Transverse colon (tissue), 4 donors: Measurements from ENCODE around the gene TMEM184A. TPM values are rescaled to one million over a fixed set of nuclear protein-coding genes. Genes with fewer than 3 reads are reported as not detected.

ENCODE experiments used
- DNase-seq: peaks from one replicate; pipeline ENCODE4 v3.0.0-alpha.2; 2019
- H3K27ac ChIP-seq, 4 donors: fragments of 200-600 bp; sonication (generic); 2 replicates each; pipeline ENCODE4 v1.5.1; 2016 to 2018; ENCODE audit warnings: inconsistent platforms in 4 of 4
- H3K27me3 ChIP-seq: fragments of 200-600 bp; sonication (generic); 2 replicates; pipeline ENCODE4 v1.5.1; 2017; ENCODE audit warnings: inconsistent platforms
- H3K36me3 ChIP-seq, 4 donors: fragments of 200-600 bp; sonication (generic); 2 replicates each; pipeline ENCODE4 v1.5.1; 2017 to 2019; ENCODE audit warnings: inconsistent platforms in 4 of 4
- H3K4me1 ChIP-seq, 4 donors: fragments of 200-600 bp; sonication (generic); 2 replicates each; pipeline ENCODE4 v1.5.1; 2017 to 2020; ENCODE audit warnings: inconsistent platforms in 4 of 4
- H3K4me3 ChIP-seq, 4 donors: fragments of 200-600 bp; sonication (generic); 1 replicate in 1 of 4; 2 replicates in 3 of 4; pipeline versions ENCODE4 v1.5.1 to v1.6.1; 2017 to 2019; ENCODE audit warnings: inconsistent platforms in 4 of 4
- H3K9me3 ChIP-seq, 2 donors: fragments of 200-600 bp; sonication (generic); 2 replicates each; pipeline ENCODE4 v1.5.1; 2017 to 2019; ENCODE audit warnings: inconsistent platforms in 2 of 2
- CTCF ChIP-seq, 5 experiments: fragments of 200-600 bp in 3 of 5; fragments of 450-650 bp in 2 of 5; sonication (generic) in 3 of 5; IDR thresholded peaks; 1 replicate in 2 of 5; 2 replicates in 3 of 5; pipeline ENCODE4 v1.5.1; 2016 to 2017; ENCODE audit warnings: antibody characterized with exemption in 5 of 5, inconsistent platforms in 3 of 5, mild to moderate bottlenecking in 2 of 5, moderate library complexity in 1 of 5
- EP300 ChIP-seq: sonication (generic); formaldehyde crosslinking; IDR thresholded peaks from one replicate; pipeline ENCODE4 v1.6.1; 2017; ENCODE audit warnings: antibody characterized with exemption, low read depth
- POLR2A ChIP-seq: fragments of 450-650 bp; IDR thresholded peaks from one replicate; pipeline ENCODE4 v1.6.1; 2016; ENCODE audit warnings: antibody characterized with exemption, mild to moderate bottlenecking, moderate library complexity
- POLR2AphosphoS5 ChIP-seq, 3 donors: sonication (generic); formaldehyde crosslinking; IDR thresholded peaks; one replicate each; pipeline ENCODE4 v1.6.1; 2016; ENCODE audit warnings: antibody characterized with exemption in 3 of 3
- WGBS, 2 donors: methylation state at CpG; one replicate each; pipeline ENCODE4 v1.1.5; 2018; ENCODE audit warnings: low coverage in 1 of 2; 5-methylcytosine and 5-hydroxymethylcytosine counted together
- in situ Hi-C, 4 donors: fragments of 200-750 bp; cut with MboI; loops; one replicate each; pipeline versions ENCODE4 v1.15.0 to v1.15.1; 2017; ENCODE audit warnings: low sequenced_read_pairs in 3 of 4, low pct_ligation_motif_present in 1 of 4, low pct_unique_long_range_greater_than_20kb in 1 of 4
- intact Hi-C: fragments of 100-400 bp; cut with DNase I; formaldehyde crosslinking; loops from one replicate; pipeline ENCODE4 v1.15.1; 2023; ENCODE audit warnings: low total_unique reads
- total RNA-seq, 4 donors: library from RNA; depleted of rRNA; stranded (reverse); fragments of >200 nt; gene quantifications; one replicate each; pipeline ENCODE4 v1.1.0, GENCODE V29; 2016

TMEM184A gene
- total RNA-seq, 4 donors from 2014 or later = 49.9 to 151 (median 94.1) TPM

GRCh38 chr7:1535701-1536454 is 20.1 kb downstream of the TMEM184A start:
- intact Hi-C loops = no loop called here
- peak overlapping the region; percentile 85 to 99 (median 98) for H3K27ac ChIP-seq
- DNase-seq = no peak
- H3K36me3 ChIP-seq = peaks cover 0 to 16% (median 5%) of the 10 kb centered on the region in 4 donors
- H3K4me1 ChIP-seq = peaks cover 35 to 61% (median 51%) of the 10 kb centered on the region in 4 donors
- WGBS, 2 donors = 90 to 91% methylated on average over 7 to 35 of the region's 42 CpGs
- no peaks in the 10 kb centered on the region for H3K9me3 ChIP-seq
- no peaks in the 10 kb centered on the region for H3K27me3 ChIP-seq
- in situ Hi-C loops = no loop called here
- TF ChIP-seq CTCF (IDR thresholded peaks at IDR 0.05) = no peak
- peak overlapping the region in 1 of 4 donors; percentile 43 for H3K4me3 ChIP-seq

GRCh38 chr7:1535100-1535458 is 20.9 kb downstream of the TMEM184A start:
- H3K36me3 ChIP-seq = peaks cover 0 to 9% (median 2%) of the 10 kb centered on the region in 4 donors
- TF ChIP-seq CTCF (IDR thresholded peaks at IDR 0.05) (no peak), POLR2A (no peak), POLR2AphosphoS5 (IDR thresholded peaks at IDR 0.05) (no peak), EP300 (no peak)
- WGBS, 2 donors = 63% methylated on average over 6 of the region's 6 CpGs; no CpG with 5 or more reads in 1 of the 2 donors
- no peaks in the 10 kb centered on the region for H3K9me3 ChIP-seq
- no peaks in the 10 kb centered on the region for H3K27me3 ChIP-seq
- intact Hi-C loops = no loop called here
- in situ Hi-C loops = no loop called here
- peak overlapping the region; percentile 85 to 99 (median 98) for H3K27ac ChIP-seq
- no peak overlapping the region for H3K4me3 ChIP-seq
- no peak for DNase-seq
- peaks cover 35 to 64% (median 54%) of the 10 kb centered on the region in 4 donors for H3K4me1 ChIP-seq

GRCh38 chr7:1534330-1535099 is 21.5 kb downstream of the TMEM184A start:
- Histone ChIP-seq H3K4me1 (peaks cover 35 to 67% (median 55%) of the 10 kb centered on the region in 4 donors), H3K27me3 (no peaks in the 10 kb centered on the region), H3K9me3 (no peaks in the 10 kb centered on the region), H3K27ac (peak overlapping the region; percentile 97 to 99 (median 98)), H3K4me3 (no peak overlapping the region), H3K36me3 (peaks cover 0 to 3% (median 0%) of the 10 kb centered on the region in 4 donors)
- TF ChIP-seq POLR2A = no peak
- TF ChIP-seq CTCF (IDR thresholded peaks at IDR 0.05) = no peak
- no peak for TF ChIP-seq POLR2AphosphoS5 (IDR thresholded peaks at IDR 0.05)
- no peak for TF ChIP-seq EP300
- 86 to 99% methylated on average over 12 to 28 of the region's 30 CpGs for WGBS, 2 donors
- intact Hi-C loops = no loop called here
- in situ Hi-C loops = no loop called here
- peak; percentile 12 for DNase-seq

GRCh38 chr7:1533547-1534329 is 22.3 kb downstream of the TMEM184A start:
- Histone ChIP-seq H3K27me3 (no peaks in the 10 kb centered on the region), H3K4me1 (peaks cover 34 to 65% (median 55%) of the 10 kb centered on the region in 4 donors), H3K4me3 (peak overlapping the region in 3 of 4 donors; percentile 71 to 75 (median 73)), H3K27ac (peak overlapping the region; percentile 97 to 99 (median 98)), H3K36me3 (no peaks in the 10 kb centered on the region), H3K9me3 (no peaks in the 10 kb centered on the region)
- DNase-seq = peak; percentile 59
- peak in 1 of 3 donors; percentile 25 for TF ChIP-seq POLR2AphosphoS5 (IDR thresholded peaks at IDR 0.05)
- no peak for TF ChIP-seq POLR2A
- in situ Hi-C loops = no loop called here
- WGBS, 2 donors = 56% methylated on average over 20 of the region's 24 CpGs; no CpG with 5 or more reads in 1 of the 2 donors
- intact Hi-C loops = no loop called here
